G401 (cell line): ENCODE measurements around the gene ACHE. TPM values are rescaled to one million over a fixed set of nuclear protein-coding genes. Genes with fewer than 3 reads are reported as not detected.

Source experiments
- total RNA-seq: library from RNA; depleted of rRNA; stranded (reverse); fragments of >200 nt; shearing (Covaris generic); gene quantifications from 2 replicates; pipeline ENCODE4 v1.2.3, GENCODE V29; 2014; rRNA removed

Gene ACHE
- total RNA-seq, 1 experiment from 2014 or later = 3.6 TPM

Other genes with a start within 250 kb of the ACHE start
- 0.14 TPM in 1 of 2 replicates, not detected in the other for gene ACTL6B, start 239.4 kb downstream of the ACHE start, total RNA-seq
- 232 and 241 TPM in 2 replicates for gene GNB2, start 222.1 kb downstream of the ACHE start, total RNA-seq
- 20.6 and 28.1 TPM in 2 replicates for gene GIGYF1, start 201.6 kb downstream of the ACHE start, total RNA-seq
- gene POP7, start 189.8 kb downstream of the ACHE start, total RNA-seq = 116 and 136 TPM in 2 replicates
- gene EPO, start 175.4 kb downstream of the ACHE start, total RNA-seq = not detected in 2 replicates
- gene ZAN, start 162.3 kb downstream of the ACHE start, total RNA-seq = not detected in 2 replicates
- 86.6 and 107 TPM in 2 replicates for gene EPHB4, start 68.4 kb downstream of the ACHE start, total RNA-seq
- 15.8 and 25.8 TPM in 2 replicates for gene SLC12A9, start 43.2 kb downstream of the ACHE start, total RNA-seq
- gene TRIP6, start 28.5 kb downstream of the ACHE start, total RNA-seq = 360 and 395 TPM in 2 replicates
- gene SRRT, start 20.8 kb downstream of the ACHE start, total RNA-seq = 92.2 and 134 TPM in 2 replicates
- gene UFSP1, start 6.2 kb downstream of the ACHE start, total RNA-seq = 2.5 and 3.6 TPM in 2 replicates
- gene MUC3A, start 53.6 kb upstream of the ACHE start, total RNA-seq = 0.37 TPM in 1 of 2 replicates, not detected in the other
- gene MUC12, start 73.7 kb upstream of the ACHE start, total RNA-seq = not detected in 2 replicates
- gene MUC17, start 124.2 kb upstream of the ACHE start, total RNA-seq = 0.06 TPM in 1 of 2 replicates, not detected in the other
- 5.6 and 9.9 TPM in 2 replicates for gene TRIM56, start 189.6 kb upstream of the ACHE start, total RNA-seq
- gene SERPINE1, start 231.2 kb upstream of the ACHE start, total RNA-seq = 103 and 113 TPM in 2 replicates